ENCODE data around the gene ASS1.

The ASS1 gene

DNA sequence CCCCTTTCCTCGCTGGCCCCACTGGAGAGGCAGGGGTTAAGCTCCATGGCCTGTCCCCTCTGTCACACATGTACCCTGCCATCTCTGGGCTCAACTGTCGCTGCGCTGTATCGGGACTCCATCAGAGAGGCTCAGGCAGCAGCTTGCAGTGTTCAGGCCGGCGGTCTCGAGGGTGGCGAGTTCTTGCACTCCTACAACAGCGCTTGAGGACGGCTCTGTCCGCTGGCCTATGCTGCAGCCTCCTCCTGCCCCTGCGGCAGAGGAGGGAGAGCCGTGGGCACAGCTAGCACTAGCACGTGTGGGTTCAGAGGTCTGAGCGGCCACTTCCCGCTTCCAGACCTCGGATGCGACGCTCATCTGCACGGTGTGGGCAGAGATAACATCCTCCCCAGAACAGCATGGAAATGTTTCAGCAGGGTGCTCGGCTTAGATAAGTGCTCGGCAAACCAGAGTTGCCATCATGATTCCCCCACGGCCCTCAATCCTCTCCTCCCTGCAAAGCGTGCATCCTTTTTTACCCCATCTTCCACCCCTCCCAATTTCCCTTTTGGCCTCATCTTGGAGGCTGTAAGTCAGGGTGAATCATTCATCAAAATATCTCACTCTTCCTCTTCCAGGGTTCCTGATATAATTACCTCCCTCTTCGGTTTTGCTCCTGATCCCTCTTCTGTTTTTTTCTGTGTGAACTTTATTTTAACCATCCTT, 92.7 kb downstream of the ASS1 start:
- DNase-seq: no peak

DNA sequence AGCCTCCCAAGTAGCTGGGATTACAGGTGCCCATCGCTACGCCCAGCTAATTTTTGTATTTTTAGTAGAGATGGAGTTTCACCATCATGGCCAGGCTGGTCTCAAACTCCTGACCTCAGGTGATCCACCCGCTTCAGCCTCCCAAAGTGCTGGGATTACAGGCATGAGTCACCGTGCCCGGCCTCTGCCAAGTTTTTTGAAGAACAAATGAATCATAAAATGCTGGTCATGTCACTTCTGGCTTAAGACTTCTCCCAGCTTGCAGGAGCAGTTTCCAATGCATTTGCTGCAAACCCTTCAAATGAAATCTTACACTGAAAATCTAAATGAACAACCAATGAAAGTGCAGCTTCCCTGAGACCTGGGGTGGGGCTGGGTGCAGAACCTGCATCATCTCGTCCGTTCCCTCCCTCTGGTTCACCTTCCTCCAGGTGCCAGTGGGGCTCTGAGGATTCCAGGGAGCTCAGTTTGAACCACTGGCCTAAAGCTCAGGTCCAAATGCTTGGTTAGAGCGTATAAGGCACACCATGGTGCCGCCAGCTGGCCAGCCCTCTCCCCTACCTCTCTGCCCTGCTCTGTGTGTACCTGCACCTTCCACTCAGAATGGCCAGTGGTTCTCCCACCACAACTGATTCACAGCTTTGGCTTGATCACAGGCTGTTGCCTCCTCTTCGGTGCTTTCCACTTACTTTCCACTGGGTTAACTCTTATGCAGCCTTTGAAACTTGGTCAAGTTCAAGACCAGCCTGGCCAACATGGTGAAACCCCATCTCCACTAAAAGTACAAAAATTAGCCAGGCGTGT, 94.9 kb downstream of the ASS1 start:
- no peak for DNase-seq

DNA sequence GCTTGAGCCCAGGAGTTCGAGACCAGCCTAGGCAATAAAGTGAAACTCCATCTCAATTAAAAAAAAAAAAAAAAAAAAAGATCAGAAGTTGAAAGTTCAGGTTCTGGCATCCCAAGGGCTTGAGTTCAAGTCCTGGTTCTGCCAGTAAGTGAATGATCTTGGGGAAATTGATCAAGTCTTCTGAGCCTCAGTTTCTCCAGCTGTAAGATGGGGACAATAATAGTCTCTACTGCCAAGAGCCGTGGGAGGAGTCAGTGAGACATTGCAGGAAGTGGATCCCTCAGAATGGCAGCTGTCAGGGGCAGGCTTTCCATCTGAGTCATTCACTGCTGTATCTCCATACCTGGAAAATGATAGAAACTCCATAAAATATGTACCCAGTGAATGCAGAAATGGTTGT, 96.8 kb downstream of the ASS1 start:
- no peak for DNase-seq

DNA sequence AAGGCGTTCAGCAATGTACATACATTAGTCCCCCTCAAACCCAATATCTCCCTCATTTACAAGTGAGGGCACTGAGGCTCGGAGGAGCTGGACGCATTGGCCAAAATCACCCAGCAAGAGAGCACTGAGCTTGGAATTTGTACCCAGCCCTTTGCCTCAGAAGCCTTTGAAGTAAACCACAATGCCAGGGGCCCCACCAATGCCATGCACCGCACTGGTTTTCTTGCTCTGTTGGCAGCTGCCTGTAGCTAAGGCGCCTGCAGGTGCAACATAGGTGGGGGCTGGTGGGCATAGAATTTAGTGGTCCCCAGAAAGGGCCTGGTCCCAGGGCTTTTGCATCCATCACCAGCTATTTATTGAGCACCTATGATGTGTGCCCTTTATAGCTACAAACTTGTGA, 97.3 kb downstream of the ASS1 start:
- DNase-seq: no peak

DNA sequence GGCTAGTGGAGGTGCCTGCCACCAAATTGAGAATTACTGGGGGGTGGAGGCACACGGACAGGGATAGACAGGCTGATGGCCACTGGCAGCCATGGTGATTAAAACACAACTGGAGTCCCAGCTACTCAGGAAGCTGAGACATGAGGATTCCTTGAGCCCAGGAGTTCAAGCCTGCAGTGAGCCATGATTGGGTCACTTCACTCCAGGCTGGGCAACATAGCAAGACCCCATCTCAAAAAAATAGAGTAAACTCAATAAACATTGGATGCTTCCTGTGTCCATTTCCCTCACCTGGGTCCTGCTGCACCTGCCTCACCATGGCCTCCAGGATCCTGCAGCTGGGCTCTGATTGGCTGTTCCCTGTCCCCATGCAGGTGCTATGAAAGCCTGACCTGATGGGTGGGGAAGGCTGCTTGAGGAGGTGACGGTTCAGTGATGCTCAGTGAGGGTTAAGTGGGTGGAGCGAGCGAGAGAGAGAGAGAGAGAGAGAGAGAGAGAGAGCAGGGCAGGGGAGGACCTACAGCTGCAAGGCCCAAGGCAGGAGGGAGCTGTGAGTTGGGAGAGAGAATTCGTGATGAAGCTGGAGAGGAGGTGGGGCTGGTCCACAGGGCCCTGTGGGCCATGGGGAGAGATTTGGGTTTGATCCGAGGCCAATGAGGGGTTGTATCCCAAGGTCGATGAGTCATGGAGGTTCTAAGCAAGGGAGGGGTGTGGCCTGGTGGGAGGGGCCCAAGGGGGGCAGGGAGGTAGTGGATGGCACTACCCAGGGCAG, 97.9 kb downstream of the ASS1 start:
- DNase-seq: no peak

DNA sequence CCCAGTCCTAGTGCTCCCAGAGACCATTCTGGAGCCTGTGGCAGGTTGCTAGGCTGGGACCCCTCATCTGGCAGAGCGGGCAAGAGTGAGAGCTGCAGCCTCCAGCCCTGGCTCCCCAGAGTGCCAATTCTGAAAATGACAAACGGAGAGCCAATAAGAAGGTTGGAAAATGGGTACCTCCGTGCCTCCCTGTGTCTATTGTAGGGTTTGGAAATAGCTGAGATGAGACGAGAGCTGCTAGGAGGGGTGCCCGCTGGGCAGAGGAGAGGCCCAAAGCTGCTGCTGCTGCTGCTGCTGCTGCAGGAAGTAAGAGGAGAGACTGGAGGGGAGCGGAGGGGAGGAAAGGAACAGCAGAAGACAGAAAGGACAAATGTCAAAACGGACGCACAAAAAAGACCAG, 98.6 kb downstream of the ASS1 start:
- no peak for DNase-seq

DNA sequence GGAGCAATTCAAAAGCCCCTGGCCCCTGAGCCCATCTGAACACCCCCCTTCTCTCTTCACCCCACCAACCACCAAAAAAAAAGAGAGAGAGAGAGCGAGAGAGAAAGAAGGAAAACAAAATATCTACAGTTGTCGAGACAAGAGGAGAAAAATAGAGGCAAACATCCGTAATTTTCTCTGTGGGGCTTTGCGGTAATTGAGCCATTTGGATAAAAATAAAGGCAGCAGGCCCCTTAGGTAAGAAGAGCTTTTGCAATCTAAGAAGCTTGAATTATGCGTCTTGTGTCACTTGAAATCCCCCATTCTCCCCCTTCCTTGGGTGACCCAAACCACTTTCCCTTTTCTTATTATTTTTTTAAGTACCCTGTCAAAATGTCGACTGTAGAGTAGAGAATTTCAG, 99.1 kb downstream of the ASS1 start:
- no peak for DNase-seq

DNA sequence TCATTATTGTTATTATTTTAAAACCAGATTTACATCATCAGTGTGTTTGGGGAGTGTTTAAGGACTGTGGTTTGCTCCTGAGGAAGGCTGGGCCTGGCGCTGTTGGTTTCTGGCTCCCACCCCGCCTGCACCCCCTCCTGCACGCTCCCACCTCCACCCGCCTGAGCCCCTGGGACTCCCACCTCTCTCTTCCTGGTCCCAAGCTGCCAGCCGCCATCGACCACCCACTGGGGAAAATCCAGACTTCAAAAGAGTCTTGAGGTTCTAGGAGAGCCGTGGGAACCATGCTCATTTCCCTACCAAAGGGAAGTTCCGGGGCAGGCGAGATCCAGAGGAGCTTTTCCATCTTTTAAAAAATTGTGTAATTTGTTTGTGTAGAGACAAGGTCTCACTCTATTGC, 99.6 kb downstream of the ASS1 start:
- no peak for DNase-seq

DNA sequence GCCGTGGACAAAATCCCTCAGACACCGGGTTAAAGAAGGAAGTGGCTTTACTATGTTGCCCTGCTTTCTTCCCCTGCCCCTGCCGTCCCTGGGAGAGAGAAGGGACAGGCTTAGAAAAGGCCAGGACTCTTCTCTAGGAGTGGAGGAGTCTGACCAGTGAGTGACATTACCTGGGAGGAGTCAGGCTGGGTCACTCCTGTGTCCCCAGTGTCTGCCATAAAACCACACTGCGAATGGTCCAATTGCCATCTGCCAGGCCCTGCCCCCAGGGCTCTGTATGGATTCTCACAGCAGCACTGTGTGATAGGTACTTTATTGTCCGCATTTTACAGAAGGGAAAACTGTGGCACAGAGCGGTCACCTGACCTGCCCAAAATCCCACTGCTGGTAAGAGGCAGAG, 103.3 kb downstream of the ASS1 start:
- DNase-seq: no peak

DNA sequence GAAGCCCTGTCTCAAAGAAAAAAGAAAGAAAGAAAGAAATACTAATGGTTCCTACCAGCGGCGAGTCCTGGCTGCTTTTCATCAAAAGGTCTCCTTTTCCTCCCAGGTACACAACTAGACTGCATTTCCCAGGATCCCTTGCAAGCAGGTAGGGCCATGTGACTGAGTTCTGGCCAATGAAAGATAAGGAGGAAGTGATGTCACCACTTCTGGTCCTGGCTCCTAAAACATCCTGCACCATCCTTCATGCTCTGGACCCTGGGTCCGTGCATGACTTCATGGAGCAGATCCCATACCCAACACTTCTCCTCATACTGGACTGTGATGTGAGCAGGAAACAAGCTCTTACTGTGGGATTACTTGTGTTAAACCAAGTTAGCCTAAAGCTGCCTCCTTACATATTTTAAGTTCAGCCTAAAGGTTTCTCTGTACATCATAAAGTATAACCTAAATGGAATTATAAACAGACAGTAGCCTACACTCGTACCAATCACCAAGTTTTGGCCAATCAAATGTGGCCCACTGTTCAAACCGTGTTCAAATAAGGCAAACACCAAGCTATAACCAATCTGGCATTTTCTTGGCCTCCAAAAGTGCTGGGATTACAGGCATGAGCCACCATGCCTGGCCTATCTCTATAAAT, 104.5 kb downstream of the ASS1 start:
- no peak for DNase-seq
